DND-41 (cell line): ENCODE data around the gene CCDC121.

Experiments
- EZH2 ChIP-seq: IDR thresholded peaks from 3 replicates; pipeline ENCODE4 v1.6.1; 2012; ENCODE audit warnings: borderline replicate concordance, low read depth, mild to moderate bottlenecking, moderate library complexity, low read length, inconsistent platforms; ENCODE audit not compliant: severe bottlenecking
- TF ChIP-seq, protein P1 (sequence below): IDR thresholded peaks from 2 replicates; pipeline ENCODE4 v1.5.1; 2012; ENCODE audit warnings: borderline replicate concordance, low read length, moderate library complexity, mild to moderate bottlenecking; ENCODE audit not compliant: poor library complexity, severe bottlenecking; ENCODE audit errors: extremely low read depth

DNA sequence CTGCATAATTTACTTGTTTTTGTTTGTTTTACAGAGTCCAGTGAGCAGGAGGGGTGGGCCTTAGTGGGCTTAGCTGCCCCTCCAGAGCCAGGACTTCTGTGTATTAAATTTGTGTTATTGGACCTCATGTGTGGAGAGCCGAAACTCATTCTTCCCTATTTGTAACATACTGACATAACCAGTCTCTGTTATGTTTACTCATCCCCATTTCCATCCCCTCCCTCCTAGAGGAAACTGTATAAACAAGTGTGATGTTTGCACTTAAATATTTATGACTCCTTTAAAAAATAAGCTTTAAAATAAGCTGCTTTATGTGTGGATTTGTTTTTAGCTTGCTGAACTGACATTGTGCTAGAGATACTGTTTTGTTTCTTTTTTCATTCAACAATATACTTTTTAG, 32.2 kb downstream of the CCDC121 start:
- TF ChIP-seq, protein P1, sequence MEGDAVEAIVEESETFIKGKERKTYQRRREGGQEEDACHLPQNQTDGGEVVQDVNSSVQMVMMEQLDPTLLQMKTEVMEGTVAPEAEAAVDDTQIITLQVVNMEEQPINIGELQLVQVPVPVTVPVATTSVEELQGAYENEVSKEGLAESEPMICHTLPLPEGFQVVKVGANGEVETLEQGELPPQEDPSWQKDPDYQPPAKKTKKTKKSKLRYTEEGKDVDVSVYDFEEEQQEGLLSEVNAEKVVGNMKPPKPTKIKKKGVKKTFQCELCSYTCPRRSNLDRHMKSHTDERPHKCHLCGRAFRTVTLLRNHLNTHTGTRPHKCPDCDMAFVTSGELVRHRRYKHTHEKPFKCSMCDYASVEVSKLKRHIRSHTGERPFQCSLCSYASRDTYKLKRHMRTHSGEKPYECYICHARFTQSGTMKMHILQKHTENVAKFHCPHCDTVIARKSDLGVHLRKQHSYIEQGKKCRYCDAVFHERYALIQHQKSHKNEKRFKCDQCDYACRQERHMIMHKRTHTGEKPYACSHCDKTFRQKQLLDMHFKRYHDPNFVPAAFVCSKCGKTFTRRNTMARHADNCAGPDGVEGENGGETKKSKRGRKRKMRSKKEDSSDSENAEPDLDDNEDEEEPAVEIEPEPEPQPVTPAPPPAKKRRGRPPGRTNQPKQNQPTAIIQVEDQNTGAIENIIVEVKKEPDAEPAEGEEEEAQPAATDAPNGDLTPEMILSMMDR = no peak
- TF ChIP-seq EZH2 = no peak
